HG02840 (cell line): ENCODE measurements around the gene LCN12.
"Not testable (repeated sequence)": the region's sequence is repeated elsewhere in the genome, so short reads cannot be mapped to it uniquely, and the experiment has no call there.

Source experiments
- ATAC-seq: cut with Tn5 transposase; IDR thresholded peaks from one replicate; pipeline ENCODE4 v1.9.1; 2021; ENCODE audit warnings: mild to moderate bottlenecking, moderate library complexity, moderate number of reproducible peaks; ENCODE audit not compliant: unreplicated experiment, low FRiP score

LCN12 gene

DNA sequence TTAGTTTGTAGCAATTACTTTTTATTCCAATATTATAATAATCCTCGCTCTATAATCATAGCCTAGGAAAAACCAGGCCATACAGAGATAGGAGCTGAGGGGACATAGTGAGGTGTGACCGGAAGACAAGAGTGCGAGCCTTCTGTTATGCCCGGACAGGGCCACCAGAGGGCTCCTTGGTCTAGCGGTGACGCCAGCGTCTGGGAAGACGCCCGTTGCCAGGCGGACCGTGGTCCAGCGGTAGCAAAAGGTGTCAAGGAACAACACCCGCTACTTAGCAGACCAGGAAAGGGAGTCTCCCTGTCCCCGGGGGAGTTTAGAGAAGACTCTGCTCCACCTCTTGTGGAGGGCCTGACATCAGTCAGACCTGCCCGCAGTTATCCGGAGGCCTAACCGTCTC is 52.2 kb downstream of the LCN12 start:
- ATAC-seq = not testable (repeated sequence)
